SK-N-SH (cell line): ENCODE data around the gene SOX30. TPM values are rescaled to one million over a fixed set of nuclear protein-coding genes. Genes with fewer than 3 reads are reported as not detected.

Experiments used
- CTCF ChIA-PET: fragments of 300-600, 350-600 bp; formaldehyde crosslinking; extraction: SDS; loops from one replicate; lab custom pipeline; 2021; lab: Yijun Ruan, JAX
- POLR2A ChIA-PET: fragments of 350-600 bp; sonication (Branson Sonifier 250); formaldehyde crosslinking; extraction: SDS; loops from one replicate; lab custom pipeline; 2020; ENCODE audit warnings: antibody characterized with exemption, inconsistent platforms; lab: Yijun Ruan, JAX
- DNase-seq: peaks from one replicate; pipeline ENCODE4 v3.0.0; 2012
- H2AFZ ChIP-seq: fragments of 200-600 bp; sonication (generic); 2 replicates; pipeline ENCODE4 v1.8.1; 2016; ENCODE audit warnings: antibody characterized with exemption, mild to moderate bottlenecking, low read depth
- H3F3A ChIP-seq: fragments of 200-600 bp; sonication (generic); replicated peaks from 2 replicates; pipeline ENCODE3; 2016; ENCODE audit warnings: antibody characterized with exemption, mild to moderate bottlenecking; ENCODE audit not compliant: insufficient read depth
- H3K27ac ChIP-seq, 2 experiments: fragments of 200-500 bp in 1 of 2; fragments of 200-600 bp in 1 of 2; sonication (Bioruptor generic) in 1 of 2; sonication (generic), shearing (Covaris generic) in 1 of 2; 2 replicates each; pipeline versions ENCODE4 v1.5.1 to v1.6.1; 2014 to 2016; ENCODE audit warnings: low read depth in 2 of 2, inconsistent platforms in 1 of 2, low read length in 1 of 2, mild to moderate bottlenecking in 1 of 2, mixed read lengths in 1 of 2
- H3K27me3 ChIP-seq: fragments of 200-600 bp; sonication (generic), shearing (Covaris generic); 2 replicates; pipeline ENCODE4 v1.6.1; 2016; ENCODE audit warnings: mixed run types; ENCODE audit not compliant: insufficient read depth
- H3K36me3 ChIP-seq, 2 experiments: fragments of 200-500 bp in 1 of 2; fragments of 200-600 bp in 1 of 2; sonication (Bioruptor generic) in 1 of 2; sonication (generic) in 1 of 2; replicated peaks in 1 of 2; 2 replicates each; pipeline versions ENCODE3 to v1.5.1; 2014 to 2016; ENCODE audit warnings: low read length in 1 of 2, mild to moderate bottlenecking in 1 of 2; ENCODE audit not compliant: insufficient read depth in 2 of 2, control insufficient read depth in 1 of 2
- H3K4me1 ChIP-seq, 2 experiments: fragments of 200-500 bp in 1 of 2; fragments of 200-600 bp in 1 of 2; sonication (Bioruptor generic) in 1 of 2; sonication (generic), shearing (Covaris generic) in 1 of 2; 2 replicates each; pipeline versions ENCODE4 v1.5.1 to v1.6.1; 2014 to 2016; ENCODE audit warnings: low read depth in 1 of 2, low read length in 1 of 2, mixed run types in 1 of 2; ENCODE audit not compliant: insufficient read depth in 2 of 2, control insufficient read depth in 1 of 2
- H3K4me2 ChIP-seq: fragments of 200-600 bp; sonication (generic), shearing (Covaris generic); 2 replicates; pipeline ENCODE4 v1.6.1; 2017; ENCODE audit warnings: mixed run types
- H3K4me3 ChIP-seq, 2 experiments: fragments of 200-500 bp in 1 of 2; fragments of 200-600 bp in 1 of 2; sonication (Bioruptor generic) in 1 of 2; sonication (generic), shearing (Covaris generic) in 1 of 2; 2 replicates each; pipeline versions ENCODE4 v1.5.1 to v1.8.1; 2014 to 2016; ENCODE audit warnings: low read depth in 2 of 2, inconsistent platforms in 1 of 2, low read length in 1 of 2, mild to moderate bottlenecking in 1 of 2, mixed read lengths in 1 of 2, moderate library complexity in 1 of 2
- H3K79me2 ChIP-seq: fragments of 200-600 bp; sonication (generic); 2 replicates; pipeline ENCODE4 v1.8.1; 2017; ENCODE audit warnings: mild to moderate bottlenecking; ENCODE audit not compliant: insufficient read depth
- H3K9ac ChIP-seq: fragments of 200-600 bp; sonication (generic); 2 replicates; pipeline ENCODE4 v1.6.1; 2017; ENCODE audit warnings: mixed run types
- H3K9me2 ChIP-seq: fragments of 200-600 bp; sonication (generic); 2 replicates; pipeline ENCODE4 v1.6.1; 2017; ENCODE audit warnings: mixed run types
- H3K9me3 ChIP-seq: fragments of 200-600 bp; sonication (generic); 2 replicates; pipeline ENCODE4 v1.6.1; 2017; ENCODE audit warnings: mixed run types, mild to moderate bottlenecking, moderate library complexity
- H4K20me1 ChIP-seq: fragments of 200-600 bp; sonication (generic); 2 replicates; pipeline ENCODE4 v1.6.1; 2017; ENCODE audit warnings: mild to moderate bottlenecking, mixed run types; ENCODE audit not compliant: insufficient read depth
- FOSL2 ChIP-seq: IDR thresholded peaks from 2 replicates; pipeline ENCODE4 v1.4.0; 2012; ENCODE audit warnings: low read depth, mild to moderate bottlenecking, moderate library complexity, borderline replicate concordance
- FOXM1 ChIP-seq: IDR thresholded peaks from 2 replicates; pipeline ENCODE4 v1.4.0; 2012; ENCODE audit warnings: low read depth, mild to moderate bottlenecking
- GATA2 ChIP-seq: sonication (generic); formaldehyde crosslinking; IDR thresholded peaks from 2 replicates; pipeline ENCODE4 v1.5.0; 2020; ENCODE audit warnings: mild to moderate bottlenecking, missing genetic modification reagents
- IRF3 ChIP-seq: fragments of 150-350 bp; IDR thresholded peaks from 2 replicates; pipeline ENCODE4 v1.6.1; 2016; ENCODE audit warnings: mild to moderate bottlenecking, low read depth, low read length
- MXI1 ChIP-seq: IDR thresholded peaks from 2 replicates; pipeline ENCODE4 v1.6.1; 2012; ENCODE audit warnings: mild to moderate bottlenecking, low read depth, low read length, improper control_type of control experiment
- NFIC ChIP-seq: IDR thresholded peaks from 2 replicates; pipeline ENCODE4 v1.4.0; 2012; ENCODE audit warnings: borderline replicate concordance
- PBX3 ChIP-seq: IDR thresholded peaks from 2 replicates; pipeline ENCODE4; 2012
- POLR2AphosphoS5 ChIP-seq: IDR thresholded peaks from 2 replicates; pipeline ENCODE4 v1.6.1; 2012; ENCODE audit warnings: low read depth, low read length
- REST ChIP-seq: IDR thresholded peaks from 2 replicates; pipeline ENCODE4 v1.6.1; 2012; ENCODE audit warnings: mild to moderate bottlenecking, low read depth, low read length, moderate library complexity
- WGBS: methylation state at CpG from one replicate; pipeline ENCODE4 v1.1.6; 2017; ENCODE audit warnings: low lambda C conversion rate; 5-methylcytosine and 5-hydroxymethylcytosine counted together
- polyA plus RNA-seq, 3 experiments: library from polyadenylated mRNA; depleted of rRNA; stranded (reverse); fragments of >200 nt; gene quantifications; 2 replicates each; pipeline ENCODE4 v1.2.3, GENCODE V29; 2012
- TF ChIP-seq, protein P1 (sequence below): IDR thresholded peaks from 2 replicates; pipeline ENCODE4 v1.4.0; 2012; ENCODE audit warnings: low read depth, borderline replicate concordance
- TF ChIP-seq, protein P2 (sequence below): IDR thresholded peaks from 2 replicates; pipeline ENCODE4 v1.4.0; 2012; ENCODE audit warnings: low read depth

SOX30 gene
- polyA plus RNA-seq, 1 of the 3 experiments (the other 2 are of a cell fraction) = 0.13 TPM

DNA sequence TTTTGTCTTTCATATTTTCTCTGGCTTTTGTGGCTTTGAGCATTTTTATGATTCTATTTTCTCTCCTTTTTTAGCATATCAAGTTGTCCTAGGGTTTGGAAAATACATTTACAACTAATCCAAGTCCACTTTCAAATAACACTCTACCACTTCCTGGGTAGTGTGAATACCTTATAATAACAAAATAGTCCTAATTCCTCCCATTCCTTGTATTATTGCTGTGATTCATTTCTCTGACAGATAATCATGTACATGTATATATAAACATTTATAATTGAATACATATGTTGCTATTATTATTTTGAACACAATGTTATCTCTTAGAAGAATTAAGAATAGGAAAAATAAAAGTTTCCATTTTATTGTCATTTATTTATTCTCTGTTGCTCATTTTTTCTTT is 61.8 kb downstream of the SOX30 start:
- no peak overlapping the region for H3K4me2 ChIP-seq
- no peaks in the 10 kb centered on the region for H3K27me3 ChIP-seq
- no peak overlapping the region for H2AFZ ChIP-seq
- no peaks in the 10 kb centered on the region for H3K9me3 ChIP-seq
- no peak overlapping the region for H3K9ac ChIP-seq
- TF ChIP-seq, protein P1, sequence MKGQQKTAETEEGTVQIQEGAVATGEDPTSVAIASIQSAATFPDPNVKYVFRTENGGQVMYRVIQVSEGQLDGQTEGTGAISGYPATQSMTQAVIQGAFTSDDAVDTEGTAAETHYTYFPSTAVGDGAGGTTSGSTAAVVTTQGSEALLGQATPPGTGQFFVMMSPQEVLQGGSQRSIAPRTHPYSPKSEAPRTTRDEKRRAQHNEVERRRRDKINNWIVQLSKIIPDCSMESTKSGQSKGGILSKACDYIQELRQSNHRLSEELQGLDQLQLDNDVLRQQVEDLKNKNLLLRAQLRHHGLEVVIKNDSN = no peak
- TF ChIP-seq IRF3 = no peak
- TF ChIP-seq FOSL2 = no peak
- TF ChIP-seq NFIC = no peak
- no peak for TF ChIP-seq FOXM1
- TF ChIP-seq POLR2AphosphoS5 = no peak
- TF ChIP-seq GATA2 (CRISPR knock-in tag) = no peak
- TF ChIP-seq PBX3 = no peak
- TF ChIP-seq, protein P2, sequence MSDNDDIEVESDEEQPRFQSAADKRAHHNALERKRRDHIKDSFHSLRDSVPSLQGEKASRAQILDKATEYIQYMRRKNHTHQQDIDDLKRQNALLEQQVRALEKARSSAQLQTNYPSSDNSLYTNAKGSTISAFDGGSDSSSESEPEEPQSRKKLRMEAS = no peak
- peaks cover 0 to 2% of the 10 kb centered on the region in 2 experiments; a peak in 1 of 4 replicates for H3K4me1 ChIP-seq
- DNase-seq = no peak
- H3K4me3 ChIP-seq = no peak overlapping the region
- no peaks in the 10 kb centered on the region for H3K79me2 ChIP-seq
- no peaks in the 10 kb centered on the region for H3K36me3 ChIP-seq
- POLR2A ChIA-PET = no interaction called here
- no peak overlapping the region for H3K27ac ChIP-seq
- CTCF ChIA-PET = no interaction called here
- H3F3A ChIP-seq = peaks cover 13% of the 10 kb centered on the region
- H4K20me1 ChIP-seq = no peaks in the 10 kb centered on the region
- no peaks in the 10 kb centered on the region for H3K9me2 ChIP-seq

DNA sequence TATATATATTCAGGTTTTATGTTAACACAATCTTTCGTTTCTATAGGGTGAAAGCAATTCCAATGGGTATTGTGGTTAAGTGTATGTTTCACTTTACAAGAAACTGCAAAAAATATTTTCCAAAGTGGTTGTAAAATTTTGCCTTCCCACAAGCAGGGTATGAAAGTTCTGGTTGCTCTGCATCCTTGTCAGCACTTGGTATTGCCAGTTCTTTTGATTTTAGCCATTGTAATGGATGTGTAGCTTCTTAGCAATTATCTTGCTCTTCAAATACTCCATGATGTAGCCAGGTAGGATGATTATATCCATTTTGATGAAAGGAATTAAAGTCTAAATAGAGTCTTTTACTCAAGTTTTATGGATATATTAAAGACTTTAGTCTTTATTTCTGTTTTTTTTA is 67.6 kb downstream of the SOX30 start:
- no peak for DNase-seq
- no peak overlapping the region for H3K4me3 ChIP-seq
- no peaks in the 10 kb centered on the region for H3K27me3 ChIP-seq
- no peaks in the 10 kb centered on the region for H3K36me3 ChIP-seq
- POLR2A ChIA-PET = no interaction called here
- no peak overlapping the region for H3K4me2 ChIP-seq
- CTCF ChIA-PET = no interaction called here
- H3K27ac ChIP-seq = no peak overlapping the region
- no peaks in the 10 kb centered on the region for H4K20me1 ChIP-seq
- H3K79me2 ChIP-seq = no peaks in the 10 kb centered on the region
- no peak for TF ChIP-seq MXI1
- TF ChIP-seq REST = no peak
- peaks cover 7% of the 10 kb centered on the region for H3F3A ChIP-seq
- no peak overlapping the region for H3K9ac ChIP-seq
- 37% methylated on average over 1 of the region's 1 CpG for WGBS
- no peaks in the 10 kb centered on the region for H3K9me2 ChIP-seq
- H2AFZ ChIP-seq = no peak overlapping the region
- no peaks in the 10 kb centered on the region for H3K4me1 ChIP-seq
- H3K9me3 ChIP-seq = no peaks in the 10 kb centered on the region
